SKM-1 (cell line): Measurements from ENCODE around the gene ZNF367.
"Not testable (repeated sequence)": the region's sequence is repeated elsewhere in the genome, so short reads cannot be mapped to it uniquely, and the experiment has no call there.

Source experiments
- DNase-seq: peaks from one replicate; lab custom pipeline; 2025; ENCODE audit not compliant: unreplicated experiment; lab: John Stamatoyannopoulos, UW

Gene ZNF367

DNA sequence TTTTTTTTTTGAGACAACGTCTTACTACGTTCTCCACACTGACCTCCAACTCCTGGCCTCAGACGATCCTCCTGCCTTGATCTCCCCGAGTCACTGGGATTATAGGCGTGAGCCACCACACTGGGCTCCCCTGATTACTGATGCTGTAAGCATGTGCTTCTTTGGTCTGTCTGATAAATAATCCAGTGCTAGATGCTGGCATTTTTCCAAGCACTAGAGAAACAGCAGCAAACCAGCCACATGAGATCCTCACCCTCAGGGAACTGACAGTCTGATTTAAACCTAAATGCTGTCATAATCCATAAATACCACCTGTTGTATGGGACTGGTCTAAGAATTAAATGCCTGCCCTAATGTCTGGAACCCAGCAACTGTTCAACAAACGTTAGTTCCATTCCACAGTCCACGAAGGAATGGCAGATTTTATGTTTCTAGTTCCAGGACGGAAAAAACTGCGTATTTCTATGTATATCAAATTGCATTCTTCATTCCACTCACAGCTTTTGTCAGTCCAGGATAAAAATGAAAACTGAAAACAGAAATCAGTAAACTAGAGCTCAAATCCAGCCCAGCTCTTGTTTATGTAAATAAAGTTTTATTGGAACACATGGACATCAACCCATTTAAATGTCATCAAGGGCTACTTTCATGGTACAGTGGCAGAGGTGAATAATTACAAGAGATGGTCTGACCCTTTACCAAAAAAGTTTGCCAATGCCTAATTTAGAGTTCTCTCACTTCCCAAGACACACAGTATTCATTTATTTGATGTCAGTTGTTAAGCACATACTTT is 54.8 kb downstream of the ZNF367 start:
- no peak for DNase-seq

DNA sequence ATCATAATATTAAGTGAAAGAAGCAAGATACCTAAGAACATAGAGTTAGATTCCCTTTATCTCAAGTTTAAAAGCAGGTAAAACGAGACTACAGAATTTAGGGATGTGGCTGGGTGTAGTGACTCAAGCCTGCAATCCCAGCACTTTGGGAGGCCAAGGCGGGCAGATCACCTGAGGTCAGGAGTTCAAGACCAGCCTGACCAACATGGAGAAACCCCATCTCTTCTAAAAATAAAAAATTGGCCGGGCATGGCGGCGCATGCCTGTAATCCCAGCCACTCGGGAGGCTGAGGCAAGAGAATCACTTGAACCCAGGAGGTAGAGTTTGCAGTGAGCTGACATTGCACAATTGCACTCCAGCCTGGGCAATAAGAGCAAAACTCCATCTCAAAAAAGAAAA is 56.1 kb downstream of the ZNF367 start:
- not testable (repeated sequence) for DNase-seq

DNA sequence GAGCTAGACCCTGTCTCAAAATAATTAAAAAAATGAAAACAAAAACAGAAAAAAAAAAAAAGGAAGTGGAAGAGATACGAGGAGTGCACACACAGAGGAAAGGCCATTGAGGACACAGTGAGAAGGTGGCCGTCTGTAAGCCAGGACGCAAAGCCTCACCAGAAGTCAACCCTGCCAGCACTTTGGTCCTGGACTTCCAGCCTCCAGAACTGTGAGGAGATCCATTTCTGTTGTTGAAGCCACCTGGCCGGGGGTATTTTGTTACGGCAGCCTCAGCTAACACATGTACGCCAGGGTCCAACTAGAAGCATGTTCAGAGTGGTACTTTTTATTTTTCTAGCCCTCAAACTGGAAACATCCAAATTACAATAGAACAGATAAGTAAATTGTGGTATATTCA is 56.5 kb downstream of the ZNF367 start:
- no peak for DNase-seq

DNA sequence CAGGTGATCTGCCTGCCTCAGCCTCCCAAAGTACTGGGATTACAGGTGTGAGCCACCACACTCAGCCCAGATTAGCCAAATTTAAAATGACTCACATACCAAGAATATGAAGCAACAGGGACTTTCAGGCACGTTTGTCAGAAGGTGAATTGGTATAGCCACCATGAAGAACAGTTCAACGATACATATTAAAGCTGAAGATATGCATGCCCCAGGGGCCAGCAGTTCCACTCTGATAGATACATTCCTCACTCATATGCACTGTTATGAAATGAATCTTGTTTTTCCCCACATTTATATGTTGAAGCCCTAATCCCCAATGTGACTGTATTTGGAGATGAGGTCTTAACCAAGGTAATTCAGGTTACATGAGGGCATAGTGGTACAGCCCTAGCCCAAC is 57.2 kb downstream of the ZNF367 start:
- no peak for DNase-seq

DNA sequence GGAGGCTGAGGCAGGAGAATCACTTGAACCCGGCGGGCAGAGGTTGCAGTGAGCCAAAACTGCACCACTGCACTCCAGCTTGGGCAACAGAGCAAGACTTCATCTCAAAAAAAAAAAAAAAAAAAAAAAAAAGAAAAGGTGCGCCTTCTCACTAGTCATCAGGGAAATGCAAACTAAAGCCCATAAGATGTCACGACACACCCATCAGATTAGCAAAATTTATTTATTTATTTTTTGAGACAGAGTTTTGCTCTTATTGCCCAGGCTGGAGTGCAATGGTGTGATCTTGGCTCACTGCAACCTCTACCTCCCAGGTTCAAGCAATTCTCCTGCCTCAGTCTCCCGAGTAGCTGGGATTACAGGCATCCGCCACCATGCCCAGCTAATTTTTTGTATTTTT is 57.6 kb downstream of the ZNF367 start:
- DNase-seq = not testable (repeated sequence)

DNA sequence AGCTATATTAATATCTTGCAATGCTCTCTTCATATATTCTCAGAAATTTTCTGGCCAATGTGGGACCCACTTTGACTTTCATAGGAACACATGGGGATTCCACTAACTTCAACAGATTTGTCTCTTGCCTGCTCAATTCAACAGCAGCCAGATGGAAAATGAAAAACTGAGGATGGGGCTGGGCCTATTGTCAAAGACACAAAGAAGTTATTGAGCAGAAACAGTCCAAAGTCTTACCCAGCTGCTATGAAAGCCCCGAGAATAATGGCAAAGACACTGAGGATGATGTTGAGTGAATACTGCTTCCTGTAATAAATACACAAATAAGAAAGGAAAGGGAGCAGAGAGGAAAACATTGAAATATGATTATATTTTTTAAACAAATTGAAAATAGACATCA is 67.3 kb downstream of the ZNF367 start:
- DNase-seq = no peak

DNA sequence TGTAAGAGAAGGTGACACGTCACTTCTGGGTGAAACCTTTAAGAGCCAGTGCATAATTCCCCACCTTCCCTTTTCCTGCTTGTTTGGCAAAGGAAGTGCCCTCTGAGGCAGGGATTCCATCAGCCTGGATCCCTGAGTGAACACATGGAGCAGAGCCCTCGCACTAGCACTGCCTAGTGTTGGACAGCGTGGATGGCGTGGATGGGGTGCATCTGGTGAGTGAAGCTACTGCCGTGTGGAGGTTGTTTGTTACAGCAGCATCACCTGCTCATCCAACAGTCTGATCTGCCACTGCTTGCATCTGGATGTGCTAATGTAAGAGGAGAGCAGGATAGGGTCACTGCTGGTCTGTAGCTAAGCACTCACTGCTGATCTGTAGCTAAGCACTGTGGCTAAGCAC is 69.9 kb downstream of the ZNF367 start:
- no peak for DNase-seq

DNA sequence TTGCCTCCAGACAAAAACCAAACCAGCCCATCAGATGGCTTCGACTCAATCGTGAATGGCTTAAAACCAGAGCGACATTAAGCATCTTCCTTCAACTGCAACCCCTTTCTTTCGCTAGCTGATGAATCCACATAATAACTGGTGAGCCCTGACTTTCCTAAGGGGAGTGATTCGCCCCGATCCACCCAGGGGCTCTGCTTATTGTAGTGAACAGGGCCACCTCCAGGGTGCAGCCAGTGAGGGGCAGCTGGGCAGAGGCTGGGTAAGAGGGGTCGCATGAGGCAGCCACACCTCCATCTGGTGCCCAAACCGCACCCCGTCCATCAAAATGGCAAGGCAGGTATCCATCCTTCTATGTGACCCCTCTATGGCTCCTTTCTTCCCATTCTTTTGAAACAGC is 72.6 kb downstream of the ZNF367 start:
- no peak for DNase-seq

DNA sequence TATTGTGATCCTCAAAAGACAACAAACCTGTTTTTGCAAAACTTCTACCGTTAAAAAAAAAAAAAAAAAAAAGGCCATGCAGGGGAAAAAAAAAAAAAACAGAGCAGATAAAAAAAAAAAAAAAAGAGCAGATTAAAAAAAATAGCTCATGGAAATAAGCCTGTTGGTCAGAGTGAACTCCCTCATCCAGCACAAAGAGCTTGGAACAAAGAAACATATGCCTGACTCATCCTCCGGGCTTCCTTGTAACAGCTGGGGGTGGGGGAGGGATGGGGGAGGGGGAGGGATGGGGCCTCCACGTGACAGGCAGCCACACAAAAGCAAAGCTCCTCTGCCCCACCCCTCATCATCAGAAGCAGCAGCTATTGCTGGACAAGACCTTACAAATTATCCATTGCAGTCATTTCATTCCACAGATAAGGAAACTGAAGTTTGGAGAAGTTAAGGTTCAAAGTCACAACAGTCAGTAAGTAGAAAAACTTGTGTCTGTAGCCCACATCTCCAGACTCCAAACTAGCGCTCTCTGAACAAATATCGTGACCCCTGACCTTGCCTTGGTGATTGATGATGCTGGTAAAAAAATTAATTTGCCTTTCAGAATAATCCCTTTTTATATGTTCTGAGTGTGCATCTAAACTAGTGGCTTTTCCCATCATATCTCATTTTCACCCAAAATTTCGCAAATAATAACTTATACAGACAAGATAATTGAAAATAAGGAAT is 73.6 kb downstream of the ZNF367 start:
- no peak for DNase-seq

DNA sequence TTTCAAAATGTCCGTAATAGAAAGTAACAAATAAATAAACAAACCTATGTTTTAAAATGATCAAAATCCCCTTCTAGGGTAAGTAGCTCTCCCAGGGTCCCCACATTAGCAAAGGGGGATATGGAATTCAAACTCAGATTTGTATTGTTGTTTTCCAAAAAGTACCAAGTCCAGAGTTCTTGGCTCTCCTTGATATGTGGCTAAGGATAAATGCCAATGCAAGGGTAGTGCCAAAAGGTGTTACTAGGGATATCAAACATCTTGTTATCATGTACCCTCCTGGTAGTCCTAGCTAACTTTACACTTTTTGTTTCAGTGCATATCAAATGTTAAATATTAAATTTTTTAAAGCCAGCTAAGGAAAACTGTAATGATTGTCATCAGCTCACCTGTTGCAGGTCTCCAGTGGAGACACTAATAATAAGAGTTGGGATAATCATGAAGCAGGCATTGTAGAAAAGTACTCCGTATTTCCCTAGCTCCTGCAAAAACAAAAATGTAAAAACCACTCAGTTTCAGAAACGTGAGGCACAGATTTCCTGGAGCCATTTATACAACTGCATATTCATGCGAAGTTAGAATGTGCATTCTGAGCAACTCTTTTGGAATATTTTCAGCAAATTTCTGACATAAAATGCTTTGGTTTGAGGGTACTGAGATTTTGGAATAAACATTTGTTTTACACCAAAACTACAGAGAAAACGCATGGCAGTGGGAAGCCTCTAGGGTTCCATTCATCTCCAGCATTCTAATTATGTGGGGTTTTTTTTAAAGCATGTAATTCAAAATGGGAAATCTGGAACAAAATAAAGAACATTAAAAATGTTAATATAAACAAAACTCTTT is 74.4 kb downstream of the ZNF367 start:
- DNase-seq = no peak

DNA sequence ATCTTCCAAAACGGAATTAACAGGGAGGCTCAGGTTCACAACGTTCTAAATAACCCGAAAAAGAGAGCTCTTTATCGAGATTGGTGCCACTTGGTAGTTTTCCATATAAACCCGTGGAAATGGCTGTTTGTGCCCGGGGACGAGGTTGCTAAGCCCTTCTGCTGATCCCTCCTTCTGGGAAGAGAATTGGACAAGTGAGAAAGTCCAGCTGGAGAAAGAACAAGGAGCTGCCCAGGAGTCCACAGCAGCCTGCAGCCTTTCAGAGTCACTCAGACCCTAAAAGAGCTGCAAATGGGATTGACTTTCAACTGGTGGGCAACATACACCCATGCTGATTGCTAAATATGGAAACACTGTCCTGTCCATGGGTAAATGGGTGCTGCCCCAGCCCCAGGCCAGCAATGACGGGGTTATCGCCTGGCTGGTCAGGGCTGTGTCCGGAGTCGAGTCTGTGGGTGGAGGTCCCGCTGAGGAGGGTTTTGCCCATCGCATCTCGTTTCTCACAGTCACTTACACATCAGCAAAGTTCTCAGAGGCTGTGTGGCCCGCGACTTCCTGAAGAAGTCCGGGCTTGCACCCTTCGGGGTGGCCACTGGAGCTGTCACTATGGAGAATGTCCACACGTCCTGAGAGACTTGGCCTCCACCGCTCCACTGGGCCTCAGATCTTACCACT is 75.5 kb downstream of the ZNF367 start:
- no peak for DNase-seq

DNA sequence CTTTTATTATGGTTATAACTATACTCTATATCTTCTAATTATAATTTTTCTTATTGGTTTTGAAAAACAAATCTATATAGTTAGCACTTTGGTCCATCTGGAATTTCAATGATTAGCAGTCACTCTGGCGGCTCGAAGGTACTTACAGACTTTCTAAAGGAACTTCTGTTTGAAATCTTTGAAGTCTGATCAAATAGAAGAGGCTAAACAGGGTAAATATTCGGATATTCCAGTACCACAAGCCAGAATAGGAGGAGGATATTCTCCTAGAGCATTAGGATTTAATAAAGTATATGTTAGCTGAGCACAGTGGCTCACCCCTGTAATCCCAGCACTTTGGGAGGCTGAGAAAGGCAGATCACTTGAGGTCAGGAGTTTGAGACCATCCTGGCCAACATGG is 77.5 kb downstream of the ZNF367 start:
- no peak for DNase-seq

DNA sequence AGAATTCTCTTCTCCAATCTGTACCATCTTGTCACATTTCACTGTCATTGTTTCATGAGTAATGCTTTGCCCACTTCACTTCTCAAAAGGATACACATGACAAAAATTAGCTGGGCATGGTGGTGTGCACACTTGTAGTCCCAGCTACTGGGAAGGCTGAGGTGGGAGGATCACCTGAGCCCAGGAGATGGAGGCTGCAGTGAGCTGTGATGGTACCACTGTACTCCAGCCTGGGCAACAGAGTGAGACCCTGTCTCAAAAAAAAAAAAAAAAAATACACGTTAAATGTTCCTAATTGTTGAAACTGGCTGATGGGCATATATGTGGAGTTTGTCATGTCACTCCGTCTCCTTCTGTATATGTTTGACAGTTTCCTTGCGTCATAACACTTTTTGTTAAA is 79.9 kb downstream of the ZNF367 start:
- DNase-seq = no peak
